HG03064 (cell line): ENCODE data around the gene LARP4B.

Source experiments
- ATAC-seq: cut with Tn5 transposase; IDR thresholded peaks from one replicate; pipeline ENCODE4 v1.9.1; 2021; ENCODE audit warnings: low read depth; ENCODE audit not compliant: unreplicated experiment

The LARP4B gene

GRCh38 chr10:927131-927530, 4.4 kb downstream of the LARP4B start:
- no peak for ATAC-seq

GRCh38 chr10:926075-926698, 5.3 kb downstream of the LARP4B start:
- ATAC-seq = no peak

GRCh38 chr10:924524-924859, 7.0 kb downstream of the LARP4B start:
- no peak for ATAC-seq

GRCh38 chr10:923844-924523, 7.5 kb downstream of the LARP4B start:
- ATAC-seq = no peak

- no peak for ATAC-seq
These were observed 9.8 kb downstream of the LARP4B start for GRCh38 chr10:921471-922414.

- ATAC-seq = no peak
These were observed 11.1 kb downstream of the LARP4B start for GRCh38 chr10:920450-920849.

- no peak for ATAC-seq
These were observed 12.0 kb downstream of the LARP4B start for GRCh38 chr10:919481-919880.

- no peak for ATAC-seq
These were observed 13.5 kb downstream of the LARP4B start for GRCh38 chr10:917999-918398.

GRCh38 chr10:917416-917720, 14.1 kb downstream of the LARP4B start:
- ATAC-seq = no peak

GRCh38 chr10:916716-917415, 14.6 kb downstream of the LARP4B start:
- no peak for ATAC-seq

GRCh38 chr10:909831-910230, 21.7 kb downstream of the LARP4B start:
- ATAC-seq = no peak

- ATAC-seq = no peak
These were observed 25.5 kb downstream of the LARP4B start for GRCh38 chr10:905972-906371.

GRCh38 chr10:905503-905902, 26.0 kb downstream of the LARP4B start:
- ATAC-seq = no peak

GRCh38 chr10:904403-904802, 27.1 kb downstream of the LARP4B start:
- ATAC-seq = no peak

GRCh38 chr10:898141-898540, 33.4 kb downstream of the LARP4B start:
- ATAC-seq = no peak

- ATAC-seq = no peak
These were observed 34.5 kb downstream of the LARP4B start for GRCh38 chr10:896982-897381.

GRCh38 chr10:895324-895723, 36.2 kb downstream of the LARP4B start:
- no peak for ATAC-seq

- no peak for ATAC-seq
These were observed 52.6 kb downstream of the LARP4B start for GRCh38 chr10:878895-879294.

- ATAC-seq = no peak
These were observed 53.2 kb downstream of the LARP4B start for GRCh38 chr10:878333-878759.

GRCh38 chr10:876438-876837, 55.1 kb downstream of the LARP4B start:
- no peak for ATAC-seq

GRCh38 chr10:873020-873419, 58.5 kb downstream of the LARP4B start:
- ATAC-seq = no peak
